HepG2 (cell line): ENCODE data around the gene KRTAP5-6. TPM values are rescaled to one million over a fixed set of nuclear protein-coding genes. Genes with fewer than 3 reads are reported as not detected.
A peak's percentile ranks its signal among the peaks of the same experiment; 100 is the strongest.

Source experiments
- AGO2 ChIP-seq: fragments of 200-400 bp; formaldehyde crosslinking; optimal IDR thresholded peaks from 2 replicates; pipeline ENCODE3; 2017; ENCODE audit warnings: mild to moderate bottlenecking, low read depth, low read length, moderate library complexity
- NFAT5 ChIP-seq: sonication (generic); formaldehyde crosslinking; IDR thresholded peaks from 2 replicates; pipeline ENCODE4 v1.4.0; 2020; ENCODE audit warnings: missing genetic modification reagents
- PBX2 ChIP-seq: IDR thresholded peaks from 2 replicates; pipeline ENCODE4 v1.6.1; 2016; ENCODE audit warnings: control low read depth
- POGK ChIP-seq: sonication (generic); formaldehyde crosslinking; conservative IDR thresholded peaks from 2 replicates; pipeline ENCODE4 v1.8.0; 2022; ENCODE audit warnings: mild to moderate bottlenecking, moderate library complexity, missing genetic modification reagents
- PRPF4 ChIP-seq: fragments of 200-400 bp; formaldehyde crosslinking; IDR thresholded peaks from 2 replicates; pipeline ENCODE4 v1.6.1; 2016; ENCODE audit warnings: low read length, low read depth; ENCODE audit not compliant: poor library complexity, severe bottlenecking
- ZBED4 ChIP-seq: sonication (generic); formaldehyde crosslinking; IDR thresholded peaks from 2 replicates; pipeline ENCODE4 v1.4.0; 2020; ENCODE audit warnings: missing genetic modification reagents, borderline replicate concordance
- ZBTB49 ChIP-seq: sonication (generic); formaldehyde crosslinking; IDR thresholded peaks from 2 replicates; pipeline ENCODE4 v1.4.0; 2020; ENCODE audit warnings: missing genetic modification reagents, borderline replicate concordance
- ZMYM2 ChIP-seq: sonication (generic); formaldehyde crosslinking; IDR thresholded peaks from 2 replicates; pipeline ENCODE4 v1.8.0; 2022; ENCODE audit warnings: mild to moderate bottlenecking, missing genetic modification reagents
- ZMYM4 ChIP-seq: sonication (generic); formaldehyde crosslinking; IDR thresholded peaks from 2 replicates; pipeline ENCODE4 v1.8.1; 2023; ENCODE audit warnings: mild to moderate bottlenecking, missing genetic modification reagents
- ZNF292 ChIP-seq: sonication (generic); formaldehyde crosslinking; IDR thresholded peaks from 2 replicates; pipeline ENCODE4 v1.8.1; 2022; ENCODE audit warnings: mild to moderate bottlenecking, low read depth, missing genetic modification reagents, borderline replicate concordance
- ZNF343 ChIP-seq: sonication (generic); formaldehyde crosslinking; IDR thresholded peaks from 2 replicates; pipeline ENCODE4 v1.4.0; 2020; ENCODE audit warnings: mild to moderate bottlenecking, missing genetic modification reagents
- ZNF724P ChIP-seq: sonication (generic); formaldehyde crosslinking; IDR thresholded peaks from 2 replicates; pipeline ENCODE4 v1.8.0; 2022; ENCODE audit warnings: missing genetic modification reagents, borderline replicate concordance
- polyA plus RNA-seq, 8 experiments: library from polyadenylated mRNA; depleted of rRNA in 3 of 8; stranded (reverse) in 7 of 8; unstranded in 1 of 8; fragments of >200 nt; fragmentation: Illumina TruSeq in 4 of 8; extraction: Trizol in 4 of 8; gene quantifications; 2 replicates each; pipeline versions ENCODE4 v1.2.1 to v1.2.3, GENCODE V29; 2011 to 2016; ENCODE audit warnings: low read depth in 4 of 8, missing spikeins in 1 of 8, mixed read lengths in 1 of 8; ENCODE audit not compliant: insufficient read depth in 1 of 8
- total RNA-seq, 5 experiments: library from RNA; depleted of rRNA; stranded (reverse); fragments of >200 nt; fragmentation: Illumina TruSeq; extraction: Trizol; gene quantifications; 2 replicates each; pipeline ENCODE4 v1.2.3, GENCODE V29; 2016; ENCODE audit warnings: low read depth in 1 of 5

The KRTAP5-6 gene
- total and polyA plus RNA-seq, 2 of the 13 experiments (the other 11 are each of a cell fraction or from before 2014, with no cell fraction given) = not detected

GRCh38 chr11:1690167-1691025 lies 6.6 kb upstream of the KRTAP5-6 start (continued):
- TF ChIP-seq ZBTB49 (CRISPR knock-in tag) (no peak), ZMYM2 (0 out of 2 replicates have a peak, but pooled peaks have one; percentile 56), PBX2 (CRISPR knock-in tag) (no peak), NFAT5 (CRISPR knock-in tag) (no peak), PRPF4 (no peak), AGO2 (peak; percentile 90), ZNF292 (CRISPR knock-in tag) (no peak), ZMYM4 (CRISPR knock-in tag) (no peak), ZNF343 (no peak), POGK (CRISPR knock-in tag) (no peak), ZBED4 (CRISPR knock-in tag) (no peak), ZNF724P (0 out of 2 replicates have a peak, but pooled peaks have one; percentile 7)
